HS-5 (cell line): ENCODE measurements around the gene TMEM14C.
A peak's percentile ranks its signal among the peaks of the same experiment; 100 is the strongest.

Experiments
- DNase-seq: peaks from one replicate; pipeline ENCODE4 v3.0.0-alpha.2; 2012; ENCODE audit warnings: low read depth

TMEM14C gene

DNA sequence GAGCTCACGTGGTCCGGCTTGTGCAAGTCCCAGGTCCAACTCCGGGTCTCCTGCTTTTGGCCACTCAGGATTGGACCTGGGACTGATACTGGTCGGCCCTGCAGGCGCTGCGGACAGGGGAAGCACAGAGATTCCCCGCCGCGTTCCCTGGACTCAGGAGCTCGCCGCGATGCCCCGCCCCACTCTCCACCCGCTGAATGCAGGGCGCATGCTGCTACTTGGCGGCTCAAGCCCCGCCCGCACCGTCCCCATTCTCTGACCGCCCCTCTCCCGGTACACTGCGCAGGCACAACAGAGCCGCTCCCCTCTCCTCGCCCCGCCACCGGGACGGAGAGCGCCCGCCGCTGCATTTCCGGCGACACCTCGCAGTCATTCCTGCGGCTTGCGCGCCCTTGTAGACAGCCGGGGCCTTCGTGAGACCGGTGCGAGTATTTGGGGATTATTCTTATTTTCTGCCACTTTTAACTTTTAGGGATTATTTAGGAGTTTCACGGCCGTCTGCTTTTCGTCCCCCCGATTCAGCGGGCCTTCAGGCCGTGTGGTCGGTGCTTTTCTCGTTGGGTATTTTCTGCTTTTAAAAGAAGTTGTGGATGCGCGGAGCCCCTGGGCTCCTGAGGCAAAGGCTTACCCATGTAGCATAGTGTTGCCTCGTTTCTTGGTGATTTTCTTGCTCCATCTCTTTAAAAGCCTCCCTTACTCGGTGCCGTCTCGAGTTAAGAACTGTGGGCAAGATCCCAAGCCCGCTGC is at the start of gene TMEM14C:
Gene TMEM14C (plus strand): TSS at position 251 of the 747 bp plus-strand sequence. CDS start 1,544 bp downstream, outside the sequence.
- DNase-seq = peak; percentile 89

DNA sequence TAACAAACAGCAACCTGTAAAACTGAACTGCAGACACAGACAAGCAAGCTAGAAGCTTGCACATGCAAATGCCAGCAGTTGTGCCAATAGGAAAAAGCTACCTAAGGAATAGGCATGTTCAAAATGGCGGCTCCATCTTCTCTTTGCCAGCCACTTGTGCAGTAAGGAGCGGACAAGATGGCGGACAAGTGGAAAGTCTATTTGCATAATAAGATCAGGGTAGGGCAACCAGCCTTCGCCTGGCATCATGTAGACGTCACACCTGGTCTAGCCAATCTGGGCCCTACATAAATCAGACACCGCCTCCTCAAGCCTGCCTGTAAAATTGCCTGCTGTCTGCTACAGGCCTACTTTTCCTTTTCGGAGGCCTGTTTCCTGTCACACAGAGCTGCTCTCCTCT is 46.5 kb upstream of the TMEM14C start:
- no peak for DNase-seq

DNA sequence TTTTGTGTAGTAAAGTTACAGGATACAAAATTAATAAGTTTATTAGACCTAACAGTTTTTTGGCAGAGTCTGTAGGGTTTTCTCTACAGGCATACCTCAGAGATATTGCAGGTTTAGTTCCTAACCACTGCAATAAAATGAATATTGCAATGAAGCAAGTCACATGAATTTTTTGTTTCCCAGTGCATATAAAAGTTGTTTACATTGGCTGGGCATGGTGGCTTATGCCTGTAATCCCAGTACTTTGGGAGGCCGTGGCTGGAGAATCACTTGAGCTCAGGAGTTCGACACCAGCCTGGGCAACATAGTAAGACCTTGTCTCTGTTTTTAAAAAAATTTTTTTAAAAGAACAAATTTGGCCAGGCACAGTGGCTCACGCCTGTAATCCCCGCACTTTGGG is 44.4 kb upstream of the TMEM14C start:
- DNase-seq = no peak

DNA sequence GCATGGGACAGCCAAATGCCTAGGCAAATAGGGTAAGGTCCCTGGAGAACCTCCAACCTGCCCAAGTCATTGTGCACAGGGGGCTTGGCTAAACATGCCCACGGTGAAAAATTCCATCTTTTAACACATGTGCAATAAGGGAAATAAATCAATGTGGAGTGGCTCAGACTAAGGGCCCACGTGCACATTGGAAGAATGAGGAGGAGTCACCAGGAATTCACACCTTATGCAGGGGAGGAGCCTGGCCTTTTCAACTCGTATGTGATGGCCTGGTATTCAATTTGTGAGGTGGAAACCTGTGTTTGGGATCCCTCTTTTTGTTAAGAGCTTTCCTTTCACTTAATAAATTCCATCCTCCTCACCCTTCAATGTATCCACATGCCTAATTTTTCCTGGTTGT is 41.1 kb upstream of the TMEM14C start:
- DNase-seq = no peak

DNA sequence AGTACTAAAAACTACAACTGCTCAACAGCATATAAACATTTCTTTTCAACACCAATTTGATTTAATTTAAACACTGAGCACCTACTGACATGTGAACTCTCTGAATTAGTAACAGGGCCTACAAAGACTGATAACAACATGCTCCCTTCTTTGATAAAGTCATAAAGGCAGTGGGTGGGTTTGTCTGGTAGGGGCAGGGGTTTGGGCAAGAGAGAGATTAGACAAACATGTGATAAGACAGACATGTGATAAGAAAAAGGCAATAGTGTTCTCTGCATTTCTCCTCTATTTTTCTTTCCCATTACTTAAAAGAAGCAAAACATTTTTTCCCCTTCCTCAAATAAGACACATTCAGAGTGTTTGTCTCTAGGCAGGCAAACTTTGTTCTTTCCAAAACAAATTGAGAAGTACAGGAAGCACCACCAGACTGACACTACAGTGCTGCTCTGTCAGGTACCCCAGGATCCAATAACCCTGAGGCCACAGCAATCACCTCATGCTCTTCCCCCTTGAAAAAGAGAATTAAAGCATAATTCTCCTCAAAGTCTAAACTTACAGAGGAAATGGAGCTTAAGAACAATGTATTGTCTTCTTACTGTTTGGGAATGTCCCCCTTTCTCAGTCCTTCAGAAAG is 40.4 kb upstream of the TMEM14C start:
- no peak for DNase-seq

DNA sequence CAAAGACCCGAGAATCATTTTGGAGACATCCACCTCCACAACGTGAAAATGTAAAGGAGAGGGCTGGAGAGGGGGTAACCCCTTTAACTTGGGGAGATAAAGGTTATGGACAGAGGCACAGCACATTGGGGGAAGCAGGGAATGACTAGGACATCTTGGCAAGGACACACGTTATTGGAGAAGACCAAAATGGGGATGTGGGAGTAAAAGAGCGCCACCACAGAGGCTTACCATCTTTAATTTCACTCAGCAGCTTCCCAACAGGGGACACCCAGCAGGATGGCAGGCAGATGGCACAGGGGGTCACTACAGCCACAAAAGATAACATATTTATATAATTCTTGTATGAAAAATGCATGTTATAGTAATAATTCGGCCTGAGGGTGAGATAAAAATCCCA is 38.3 kb upstream of the TMEM14C start:
- no peak for DNase-seq

DNA sequence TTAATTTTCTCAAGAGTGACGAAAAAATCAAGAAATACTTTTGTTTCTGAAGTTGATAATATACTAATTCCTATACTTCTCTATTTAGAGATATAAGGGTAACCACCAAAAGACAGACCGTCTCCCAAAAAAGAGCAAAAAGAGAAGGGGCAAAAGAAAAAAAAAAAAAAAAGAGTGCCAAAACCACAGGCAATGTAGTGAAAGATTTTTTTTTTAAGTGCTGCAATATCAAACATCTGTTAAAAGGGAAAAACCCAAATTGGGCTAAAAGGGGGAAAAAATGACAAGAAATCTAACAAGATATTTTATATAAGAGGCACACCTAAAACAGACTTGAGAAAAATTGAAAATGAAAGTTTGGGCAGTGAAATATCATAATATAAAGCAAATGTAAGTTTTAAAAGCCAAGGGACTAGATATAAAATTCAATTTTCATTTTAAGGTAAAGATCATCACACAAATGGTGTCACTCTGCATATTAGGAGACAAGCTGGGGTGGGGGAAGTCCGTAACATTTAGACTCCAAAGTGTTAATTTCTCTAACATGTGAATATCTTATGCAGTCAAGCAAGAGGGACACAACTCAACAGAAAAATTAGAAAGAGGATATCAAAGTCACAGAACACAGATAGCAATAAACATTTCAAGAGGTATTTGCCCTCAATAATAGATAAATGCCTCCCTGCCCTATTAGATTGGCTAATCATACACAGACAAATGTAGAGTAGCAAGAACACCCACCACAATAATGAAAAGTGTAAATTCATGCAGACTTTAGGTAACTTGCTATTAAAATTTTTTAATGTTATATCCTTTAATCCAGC is 37.6 kb upstream of the TMEM14C start:
- DNase-seq = no peak

DNA sequence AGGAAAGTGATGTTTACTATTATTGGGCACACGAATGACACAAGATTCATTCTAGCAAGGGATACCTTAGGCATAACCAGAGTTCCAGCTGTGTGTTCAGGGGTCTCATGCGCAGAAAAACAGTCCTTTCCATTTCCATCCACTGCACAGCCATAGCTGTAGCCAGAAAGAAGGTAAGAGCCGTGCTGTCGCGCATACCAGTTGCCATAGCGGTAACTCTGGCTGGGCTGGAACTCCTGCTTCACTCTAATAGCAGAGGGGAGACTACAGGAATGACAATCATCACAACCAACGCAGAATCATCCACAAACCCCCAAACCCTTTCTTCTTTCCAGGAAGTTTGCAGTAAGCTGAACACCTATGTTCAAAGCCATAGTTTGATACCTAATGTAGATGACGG is 36.0 kb upstream of the TMEM14C start:
- DNase-seq = no peak

DNA sequence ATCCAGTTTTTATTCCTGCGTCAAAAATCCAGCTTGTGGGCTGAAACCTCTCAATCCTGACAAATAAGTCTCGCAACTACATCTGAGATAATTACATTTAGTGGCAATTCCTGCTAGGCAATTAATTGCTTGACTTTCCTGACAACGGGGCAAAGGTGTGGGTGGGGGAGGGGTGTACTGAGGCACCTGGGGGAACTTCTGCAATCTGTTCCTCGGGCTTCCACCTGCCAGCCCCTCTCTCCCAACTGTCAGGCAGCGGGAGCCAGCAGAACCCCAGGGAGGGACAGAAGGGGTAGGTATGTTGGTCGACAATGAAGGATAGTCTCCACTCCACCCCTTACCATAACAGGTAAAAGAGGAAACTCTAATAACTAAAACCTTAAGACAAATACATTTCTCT is 35.3 kb upstream of the TMEM14C start:
- no peak for DNase-seq

DNA sequence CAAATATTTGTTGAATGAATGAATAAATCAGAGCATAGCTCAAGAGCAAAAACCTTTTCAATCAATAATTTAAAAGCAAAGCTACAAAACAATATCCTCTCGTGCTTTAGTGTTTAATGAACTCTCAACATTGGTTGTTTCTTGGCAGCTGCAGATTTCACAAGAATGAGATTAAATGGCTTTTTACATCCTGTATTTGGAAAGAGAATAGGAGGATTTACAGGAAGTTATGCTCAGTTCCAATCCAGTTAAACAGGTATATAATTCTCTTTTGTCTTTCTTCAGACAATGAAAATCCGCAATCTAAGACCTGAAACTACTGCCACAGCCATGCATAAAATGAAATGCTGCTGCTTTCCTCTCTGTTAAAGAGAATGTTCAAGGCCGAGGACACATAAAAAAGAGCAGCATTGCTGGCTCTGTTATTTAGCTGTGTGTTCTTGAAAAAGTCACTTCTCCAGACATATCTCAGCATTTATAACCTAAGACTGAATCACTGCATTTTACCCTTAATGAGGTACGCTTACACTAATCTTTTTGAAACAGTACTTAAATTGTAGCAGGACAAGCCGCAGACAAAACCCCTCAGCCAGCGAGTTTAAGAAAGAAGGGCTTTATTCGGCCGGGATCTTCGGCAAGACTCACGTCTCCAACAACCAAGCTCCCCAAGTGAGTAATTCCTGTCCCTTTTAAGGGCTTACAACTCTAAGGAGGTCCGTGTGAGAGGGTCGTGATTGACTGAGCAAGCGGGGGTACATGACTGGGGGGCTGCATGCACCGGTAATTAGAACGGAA is 32.0 kb upstream of the TMEM14C start:
- DNase-seq = no peak

DNA sequence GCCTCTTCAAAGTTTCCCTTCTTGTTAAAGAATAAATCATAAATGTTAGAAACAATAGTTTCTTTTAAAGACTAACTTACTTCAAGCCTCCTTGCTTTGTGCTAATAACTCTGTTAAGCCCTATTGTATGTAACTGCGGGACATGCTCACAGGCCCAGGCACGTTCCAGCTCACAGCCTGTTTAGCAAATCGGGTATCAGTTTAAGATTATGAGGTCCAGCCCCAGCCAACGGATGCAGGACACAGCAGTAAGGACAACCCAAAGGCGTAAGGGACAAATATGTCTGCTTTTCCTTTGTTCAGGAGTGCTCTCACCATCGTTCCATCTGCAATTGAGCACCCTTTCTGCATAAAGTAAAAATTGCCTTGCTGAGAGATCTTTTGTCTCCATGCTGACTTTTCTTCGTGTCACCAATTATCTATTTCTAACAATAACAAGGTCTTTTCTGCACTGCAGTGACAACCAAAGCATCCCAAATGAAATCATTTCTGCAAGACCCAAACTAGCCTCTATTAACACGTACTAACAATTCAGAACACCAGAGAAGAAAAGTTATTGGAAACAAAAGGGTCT is 29.8 kb upstream of the TMEM14C start:
- no peak for DNase-seq

DNA sequence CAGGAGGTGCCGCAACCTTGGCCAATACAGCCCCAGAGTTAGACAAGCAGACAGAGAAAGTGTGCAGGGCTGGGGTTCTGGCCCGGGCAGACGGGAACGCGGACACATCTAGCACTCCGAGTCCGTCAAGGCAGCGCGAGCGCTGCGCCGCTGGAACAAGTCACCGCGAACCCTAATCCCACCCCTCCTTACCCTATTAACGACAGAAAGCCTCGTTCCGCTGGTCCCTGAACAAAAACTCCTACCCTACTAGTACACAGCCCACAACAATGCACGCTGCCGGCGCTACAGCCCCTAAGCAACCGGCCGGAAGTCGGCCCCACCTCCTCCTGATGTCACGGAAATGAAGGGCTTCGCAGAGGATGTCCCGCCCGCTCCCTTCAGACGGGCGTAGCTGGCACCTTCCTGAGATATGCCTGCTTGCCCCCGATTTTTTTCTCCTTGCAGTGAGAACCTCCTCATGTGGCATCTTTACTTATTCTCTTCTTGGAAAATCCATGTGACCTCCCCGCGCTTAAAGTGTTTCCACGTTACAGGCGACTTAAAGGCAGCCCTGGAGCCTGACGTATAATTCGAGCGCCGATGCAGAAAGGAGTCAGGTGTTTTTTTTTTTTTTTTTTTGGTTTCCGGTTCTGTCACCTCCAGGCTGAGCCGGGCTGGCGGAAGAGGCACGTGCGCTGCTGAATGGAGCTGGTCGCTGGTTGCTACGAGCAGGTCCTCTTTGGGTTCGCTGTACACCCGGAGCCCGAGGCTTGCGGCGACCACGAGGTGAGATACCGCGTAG is 28.4 kb upstream of the TMEM14C start, which contains the start of the genes C6orf52 and PAK1IP1:
Gene C6orf52 (minus strand): TSS at position 315 of the 784 bp plus-strand sequence. CDS start 7,066 bp downstream, outside the sequence.
Gene PAK1IP1 (plus strand): TSS at position 671 of the 784 bp plus-strand sequence. CDS start 14 bp downstream, at position 685.
- peak; percentile 94 for DNase-seq

DNA sequence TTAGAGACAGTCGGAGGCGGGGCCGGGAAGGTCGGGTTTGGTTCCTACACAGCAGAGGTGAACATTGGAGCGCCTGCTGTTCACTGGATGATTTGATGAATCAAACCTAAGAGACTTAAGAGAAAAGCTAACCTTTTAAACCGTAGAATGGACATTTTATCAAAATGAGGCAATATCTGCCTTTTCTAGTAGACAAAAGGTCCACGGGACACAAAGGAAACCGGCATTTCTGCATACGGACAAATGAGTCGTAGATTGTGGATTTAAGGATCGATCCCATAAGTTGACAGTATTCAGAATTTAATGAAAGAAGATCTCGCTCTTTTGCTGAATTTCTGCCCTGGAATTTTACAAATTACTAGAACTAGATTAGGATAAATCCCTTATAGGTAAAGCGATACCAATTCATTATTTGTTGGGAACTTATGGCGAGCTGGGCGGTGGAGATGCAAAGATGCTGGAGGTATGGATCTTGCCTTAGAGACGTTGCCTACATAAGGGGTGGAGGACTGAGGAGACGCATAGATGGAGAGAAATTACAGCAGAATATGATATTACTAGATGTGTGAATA is 27.7 kb upstream of the TMEM14C start:
- DNase-seq = no peak

DNA sequence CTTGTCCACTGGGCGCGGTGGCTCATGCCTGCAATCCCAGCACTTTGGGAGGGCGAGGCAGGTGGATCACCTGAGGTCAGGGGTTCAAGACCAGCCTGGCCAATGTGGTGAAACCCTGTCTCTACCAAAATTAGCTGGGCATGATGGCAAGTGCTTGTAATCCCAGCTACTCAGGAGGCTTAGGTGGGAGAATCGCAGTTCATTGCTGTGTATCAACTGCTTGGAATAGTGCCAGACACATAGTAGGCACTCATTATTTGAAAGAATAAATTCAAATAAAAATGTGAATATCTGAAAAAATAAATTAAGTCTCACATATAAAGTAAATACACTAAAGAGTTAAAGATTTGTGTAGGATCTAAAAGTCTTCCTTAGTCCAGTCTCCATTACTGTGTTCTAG is 26.2 kb upstream of the TMEM14C start:
- DNase-seq = no peak

DNA sequence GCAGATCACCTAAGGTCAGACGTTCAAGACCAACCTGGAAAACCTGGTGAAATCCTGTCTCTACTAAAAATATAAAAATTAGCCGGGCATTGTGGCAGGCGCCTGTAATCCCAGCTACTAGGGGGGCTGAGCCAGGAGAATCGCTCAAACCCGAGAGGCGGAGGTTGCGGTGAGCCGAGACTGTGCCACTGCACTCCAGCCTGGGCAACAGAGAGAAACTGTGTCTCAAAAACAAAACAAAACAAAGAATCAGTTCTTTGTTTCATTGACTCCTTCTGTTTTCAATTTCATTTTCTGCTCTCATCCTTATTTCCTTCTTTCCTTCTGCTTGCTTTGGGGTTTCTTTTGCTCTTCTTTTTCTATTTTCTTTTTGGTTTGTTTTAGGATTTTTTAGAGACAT is 8.9 kb upstream of the TMEM14C start:
- no peak for DNase-seq

DNA sequence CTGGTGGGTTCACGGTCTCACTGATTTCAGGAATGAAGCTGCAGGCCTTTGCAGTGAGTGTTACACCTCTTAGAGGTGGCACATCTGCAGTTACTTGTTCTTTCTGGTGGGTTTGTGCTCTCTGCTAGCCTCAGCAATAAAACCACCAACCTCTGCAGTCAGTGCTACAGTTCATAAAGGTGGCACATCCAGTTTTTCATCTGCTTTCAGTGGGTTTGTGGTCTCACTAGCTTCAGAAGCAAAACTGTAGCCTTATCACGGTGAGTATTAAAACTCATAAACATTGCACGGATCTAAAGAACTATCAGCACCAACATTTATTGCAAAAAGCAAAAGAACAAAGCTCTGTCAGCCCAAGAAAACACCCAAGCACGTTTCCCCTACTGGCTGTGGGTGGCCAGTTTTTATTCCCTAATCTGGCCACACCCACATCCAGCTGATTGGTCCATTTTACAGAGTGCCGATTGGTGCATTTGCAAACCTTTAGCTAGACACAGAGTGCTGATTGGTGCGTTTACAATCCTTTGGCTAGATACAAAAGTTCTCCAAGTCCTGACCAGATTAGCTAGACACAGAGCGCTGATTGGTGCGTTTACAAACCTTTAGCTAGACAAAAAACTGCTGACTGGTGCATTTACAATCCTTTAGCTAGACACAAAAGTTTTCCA is 3.4 kb upstream of the TMEM14C start:
- no peak for DNase-seq

DNA sequence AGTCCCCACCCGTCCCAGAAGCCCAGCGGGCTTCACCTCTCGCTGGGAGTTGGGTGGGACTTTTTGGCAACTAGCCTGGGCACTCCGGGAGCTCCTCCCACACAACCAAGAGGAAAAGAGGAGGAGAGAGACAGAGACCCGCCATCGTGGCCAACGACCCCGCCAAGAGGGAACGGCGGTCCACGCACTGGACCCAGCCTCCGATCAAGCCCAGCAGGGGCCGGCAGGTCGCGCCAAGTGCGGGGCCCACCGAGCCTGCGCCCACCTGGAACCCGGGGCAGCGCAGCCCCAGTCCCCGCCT is 3.0 kb upstream of the TMEM14C start:
- no peak for DNase-seq

DNA sequence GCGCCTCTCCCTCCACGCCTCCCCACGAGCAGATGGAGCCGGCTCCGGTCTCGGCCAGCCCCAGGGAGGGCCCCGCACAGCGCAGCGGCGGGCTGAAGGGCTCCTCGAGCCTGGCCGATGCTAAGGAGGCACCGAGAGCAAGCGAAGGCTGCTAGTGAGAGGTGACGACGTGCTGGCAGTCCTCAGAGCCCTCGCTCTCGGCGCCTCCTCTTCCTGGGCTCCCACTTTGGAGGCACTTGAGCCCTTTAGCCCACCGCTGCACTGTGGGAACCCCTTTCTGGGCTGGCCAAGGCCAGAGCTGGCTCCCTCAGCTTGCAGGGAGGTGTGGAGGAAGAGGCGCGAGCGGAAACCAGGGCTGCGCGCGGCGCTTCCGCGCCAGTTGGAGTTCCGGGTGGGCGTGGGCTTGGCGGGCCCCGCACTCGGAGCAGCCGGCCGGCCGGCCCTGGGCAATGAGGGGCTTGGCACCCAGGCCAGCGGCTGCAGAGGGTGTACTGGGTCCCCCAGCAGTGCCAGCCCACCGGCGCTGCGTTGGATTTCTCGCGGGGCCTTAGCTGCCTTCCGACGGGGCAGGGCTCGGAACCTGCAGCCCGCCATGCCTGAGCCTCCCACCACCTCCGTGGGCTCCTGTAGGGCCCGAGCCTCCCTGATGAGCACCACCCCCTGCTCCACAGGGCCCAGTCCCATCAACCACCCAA is 2.5 kb upstream of the TMEM14C start:
- DNase-seq = no peak
